HG03066 (cell line): ENCODE results near the gene GPR146.
A peak's percentile ranks its signal among the peaks of the same experiment; 100 is the strongest.

Experiments used
- ATAC-seq: cut with Tn5 transposase; IDR thresholded peaks from one replicate; pipeline ENCODE4 v1.9.1; 2021; ENCODE audit warnings: low read depth; ENCODE audit not compliant: unreplicated experiment

Gene GPR146

DNA sequence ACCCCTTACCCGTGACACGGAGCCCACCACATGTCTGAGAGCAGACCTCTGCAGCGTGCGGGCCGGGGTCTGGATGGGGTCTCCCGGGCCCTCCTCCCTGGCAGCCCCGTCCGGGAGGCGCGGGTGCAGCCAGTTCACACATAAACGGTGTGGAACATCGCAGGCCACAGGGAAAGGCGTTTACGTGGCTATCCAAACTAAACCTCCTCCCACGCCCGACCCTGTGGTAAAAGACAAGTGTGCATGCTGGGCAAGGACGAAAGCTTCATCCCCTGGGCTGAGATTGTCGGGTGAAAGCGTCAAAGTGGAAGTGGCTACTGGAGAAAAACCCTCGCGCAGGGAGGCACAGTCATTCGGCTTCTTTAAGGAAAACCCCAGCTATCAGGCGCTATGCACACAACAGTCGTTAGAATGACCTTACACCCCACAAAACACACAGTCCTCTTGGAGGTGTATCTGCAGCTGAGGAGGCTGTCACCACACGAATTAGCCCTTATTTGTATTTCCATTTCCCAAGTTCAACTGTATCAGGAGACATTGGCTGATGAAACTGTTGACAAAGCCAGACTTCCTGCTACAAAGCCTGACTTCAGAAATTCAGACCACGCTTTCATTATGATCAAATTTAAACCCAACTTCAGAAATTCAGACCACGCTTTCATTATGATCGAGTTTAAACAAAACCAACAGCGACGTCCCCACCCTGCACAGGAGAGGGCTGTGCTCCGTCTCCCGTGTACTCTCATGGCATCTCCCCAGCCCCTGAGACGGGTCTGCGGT lies 58.9 kb downstream of the GPR146 start:
- peak; percentile 38 for ATAC-seq

- peak; percentile 5 for ATAC-seq
These were observed 59.6 kb downstream of the GPR146 start for GRCh38 chr7:1103789-1104515.

- no peak for ATAC-seq
These were observed 60.3 kb downstream of the GPR146 start for GRCh38 chr7:1104516-1105179.

DNA sequence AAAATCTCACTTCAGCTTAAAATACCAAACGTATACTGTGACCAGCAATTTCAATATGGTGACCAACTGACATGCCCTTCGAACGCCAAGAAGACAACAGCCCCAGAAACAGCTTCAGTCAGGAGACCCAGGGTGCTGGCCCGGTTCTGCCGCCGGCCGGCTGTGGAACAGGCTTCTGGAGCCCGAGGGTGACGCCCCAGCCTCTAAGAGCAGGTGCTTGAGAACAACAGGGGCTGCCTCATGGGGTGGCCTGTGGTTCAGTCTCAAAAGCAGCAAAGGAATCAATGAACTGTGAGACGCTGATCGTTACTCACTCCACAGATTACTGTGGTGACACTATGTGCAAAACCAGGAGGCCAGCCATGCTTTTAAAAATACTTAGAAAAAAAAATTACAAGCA lies 60.8 kb downstream of the GPR146 start:
- ATAC-seq: peak; percentile 49

DNA sequence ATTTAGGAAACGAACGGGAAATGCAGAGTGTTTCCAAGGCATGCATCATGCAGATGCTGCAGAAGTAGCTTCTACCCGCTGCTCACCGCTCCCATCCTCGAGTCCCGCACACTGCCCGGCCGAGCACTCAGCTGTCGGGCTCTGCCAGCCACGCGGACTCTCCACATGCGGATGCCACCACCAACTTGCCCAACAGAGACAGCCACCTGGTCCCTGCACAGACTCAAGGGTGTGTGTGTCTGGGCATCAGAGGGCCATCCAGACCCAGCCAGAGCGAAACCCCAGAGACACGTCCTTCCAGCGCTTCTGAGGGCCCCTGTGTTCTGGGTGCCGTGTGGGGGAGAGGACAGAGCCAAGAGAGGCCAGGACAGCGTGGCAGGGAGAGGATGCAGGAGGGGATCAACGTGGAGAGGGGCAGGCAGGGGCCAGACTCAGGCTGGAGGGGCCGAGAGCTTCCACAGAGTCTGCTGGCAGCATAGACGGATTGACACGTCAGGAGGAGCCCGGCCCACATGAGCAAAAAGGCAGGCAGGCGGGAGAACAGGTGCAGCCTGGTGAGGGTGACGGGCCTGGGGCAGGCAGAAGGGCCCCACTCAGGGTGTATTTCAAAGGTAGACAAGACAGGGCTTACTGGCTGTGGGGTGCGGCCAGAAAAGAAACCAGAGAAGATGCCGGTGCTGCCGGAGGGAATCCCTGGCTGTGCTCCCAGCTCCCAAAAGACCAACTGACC lies 61.9 kb downstream of the GPR146 start:
- ATAC-seq: no peak

- ATAC-seq: no peak
These were observed 62.6 kb downstream of the GPR146 start for GRCh38 chr7:1106793-1107421.

DNA sequence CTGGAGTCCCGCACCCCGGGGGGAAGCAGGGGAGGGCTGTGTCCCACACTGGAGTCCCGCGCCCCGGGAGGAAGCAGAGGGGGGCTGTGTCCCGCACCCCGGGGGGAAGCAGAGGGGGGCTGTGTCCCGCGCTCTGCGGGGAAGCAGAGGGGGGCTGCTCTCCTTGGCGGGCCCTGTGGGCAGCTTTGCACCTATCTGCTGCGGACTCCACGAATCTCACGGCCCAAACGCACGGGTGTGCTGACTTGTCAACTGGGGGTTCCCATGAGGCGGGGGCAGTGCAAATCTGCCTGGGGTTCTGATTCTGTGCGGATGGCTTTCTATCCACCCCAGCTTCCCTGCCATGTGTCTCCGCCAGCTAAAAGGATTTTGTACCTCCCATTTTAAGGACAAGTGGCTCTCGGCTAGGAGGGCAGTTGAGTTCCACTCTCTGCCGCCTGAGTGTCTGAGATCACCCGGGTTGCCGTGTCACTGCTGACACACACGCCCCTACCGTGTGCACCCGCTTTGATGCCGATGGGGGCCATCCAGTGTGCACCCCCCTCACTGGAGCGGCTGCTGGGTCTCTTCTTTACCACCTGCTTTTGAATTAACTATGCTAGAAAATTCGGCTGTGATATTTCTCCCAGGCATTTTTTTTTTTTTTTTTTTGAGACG lies 64.0 kb downstream of the GPR146 start:
- no peak for ATAC-seq
